Natural killer cell (primary cell): ENCODE measurements around the gene SLC49A3. TPM values are rescaled to one million over a fixed set of nuclear protein-coding genes. Genes with fewer than 3 reads are reported as not detected.

ENCODE experiments used
- ATAC-seq, 3 donors: fragments of 150-1000 bp in 2 of 3; fragments of 200-7000 bp in 1 of 3; cut with Tn5 transposase; 1 replicate in 1 of 3; 2 replicates in 2 of 3; pipeline ENCODE4 v1.10.0; 2021; ENCODE audit warnings: mild to moderate bottlenecking in 2 of 3, moderate library complexity in 2 of 3
- DNase-seq, 2 donors: peaks; one replicate each; pipeline versions ENCODE4 v3.0.0 to v3.0.0-alpha.2; 2013 to 2021; ENCODE audit warnings: mixed read lengths in 1 of 2
- H3K27ac ChIP-seq: one replicate; pipeline ENCODE4 v1.5.1; 2013; ENCODE audit warnings: mild to moderate bottlenecking, low read length
- H3K27me3 ChIP-seq: one replicate; pipeline ENCODE4 v1.6.1; 2013; ENCODE audit warnings: low read length; ENCODE audit not compliant: control insufficient read depth, insufficient read depth
- H3K36me3 ChIP-seq: one replicate; pipeline ENCODE4 v1.6.1; 2013; ENCODE audit warnings: low read length; ENCODE audit not compliant: control insufficient read depth, insufficient read depth
- H3K4me1 ChIP-seq: one replicate; pipeline ENCODE4 v1.6.1; 2013; ENCODE audit warnings: low read length; ENCODE audit not compliant: control insufficient read depth, insufficient read depth
- H3K4me3 ChIP-seq: one replicate; pipeline ENCODE4 v1.5.1; 2013; ENCODE audit warnings: low read length
- H3K9me3 ChIP-seq: one replicate; pipeline ENCODE4 v1.6.1; 2013; ENCODE audit warnings: low read length; ENCODE audit not compliant: control insufficient read depth, insufficient read depth
- H3K27ac Mint-ChIP-seq, 2 donors: one replicate each; pipeline ENCODE4 v1.8.0; 2022; ENCODE audit warnings: mild to moderate bottlenecking in 2 of 2, mixed read lengths in 2 of 2, moderate library complexity in 1 of 2
- H3K27me3 Mint-ChIP-seq, 2 donors: one replicate each; pipeline ENCODE4 v1.8.0; 2022; ENCODE audit warnings: low read depth in 2 of 2, mixed read lengths in 2 of 2
- H3K36me3 Mint-ChIP-seq: one replicate; pipeline ENCODE4 v1.8.0; 2022; ENCODE audit warnings: mixed read lengths
- H3K4me1 Mint-ChIP-seq, 2 donors: one replicate each; pipeline ENCODE4 v1.8.0; 2022; ENCODE audit warnings: mixed read lengths in 2 of 2
- H3K4me3 Mint-ChIP-seq: one replicate; pipeline ENCODE4 v1.8.0; 2022; ENCODE audit warnings: mild to moderate bottlenecking, moderate library complexity, mixed read lengths
- H3K9me3 Mint-ChIP-seq, 2 donors: one replicate each; pipeline ENCODE4 v1.8.0; 2022; ENCODE audit warnings: mixed read lengths in 2 of 2
- CTCF ChIP-seq: fragments of 200-600 bp; IDR thresholded peaks from one replicate; pipeline ENCODE4 v1.8.0; 2022; ENCODE audit warnings: antibody characterized with exemption
- WGBS: methylation state at CpG from one replicate; pipeline ENCODE4 v1.1.7; 2013; ENCODE audit warnings: missing lambda C conversion rate; ENCODE audit not compliant: insufficient coverage; 5-methylcytosine and 5-hydroxymethylcytosine counted together
- intact Hi-C: fragments of 100-400 bp; cut with micrococcal nuclease; formaldehyde crosslinking; loops from one replicate; pipeline ENCODE4 v1.14.2; 2022
- total RNA-seq, 4 donors: library from RNA; stranded (reverse); fragments of 120-200 nt in 1 of 4; gene quantifications; one replicate each; pipeline versions ENCODE4 v1.2.3 to v1.2.4, GENCODE V29; 2013 to 2022

SLC49A3 gene
- total RNA-seq, 3 donors from 2014 or later (not counting 1 experiment from before 2014, with no cell fraction given) = 10.0 to 14.9 (median 10.4) TPM

GRCh38 chr4:663438-664428 lies 25.2 kb downstream of the SLC49A3 start:
- peak; percentile 89 to 94 (median 93) for ATAC-seq

GRCh38 chr4:663046-663437 lies 25.9 kb downstream of the SLC49A3 start:
- H3K4me1 Mint-ChIP-seq = peaks cover 5 to 20% of the 10 kb centered on the region in 2 donors
- DNase-seq (no peak), ATAC-seq (peak in 1 of 3 donors; percentile 2)
- H3K27ac ChIP-seq = peak overlapping the region; percentile 63
- intact Hi-C loops = no loop called here
- H3K9me3 ChIP-seq = no peaks in the 10 kb centered on the region
- H3K4me1 ChIP-seq = peaks cover 24% of the 10 kb centered on the region
- peaks cover 0 to 2% of the 10 kb centered on the region in 2 donors for H3K9me3 Mint-ChIP-seq
- TF ChIP-seq CTCF = no peak
- peak overlapping the region; percentile 89 for H3K4me3 Mint-ChIP-seq
- H3K36me3 ChIP-seq = no peaks in the 10 kb centered on the region
- H3K27me3 Mint-ChIP-seq = no peaks in the 10 kb centered on the region
- WGBS = 55% methylated on average over 20 of the region's 20 CpGs
- H3K27ac Mint-ChIP-seq = peak overlapping the region; percentile 73 to 89
- H3K36me3 Mint-ChIP-seq = no peaks in the 10 kb centered on the region
- H3K27me3 ChIP-seq = no peaks in the 10 kb centered on the region
- H3K4me3 ChIP-seq = peak overlapping the region; percentile 63

More at GRCh38 chr4:663438-664428, 25.2 kb downstream of the SLC49A3 start:
- H3K9me3 Mint-ChIP-seq = peaks cover 0 to 2% of the 10 kb centered on the region in 2 donors
- H3K4me3 Mint-ChIP-seq = peak overlapping the region; percentile 89
- DNase-seq = peak; percentile 76 to 83
- under 1% methylated on average over 80 of the region's 80 CpGs for WGBS
- H3K4me1 Mint-ChIP-seq = peaks cover 5 to 20% of the 10 kb centered on the region in 2 donors
- H3K36me3 Mint-ChIP-seq = no peaks in the 10 kb centered on the region
- no peak for TF ChIP-seq CTCF
- H3K9me3 ChIP-seq = no peaks in the 10 kb centered on the region
- peak overlapping the region; percentile 73 to 89 for H3K27ac Mint-ChIP-seq
- intact Hi-C loops = no loop called here
- no peaks in the 10 kb centered on the region for H3K27me3 Mint-ChIP-seq
- peaks cover 24% of the 10 kb centered on the region for H3K4me1 ChIP-seq
- peak overlapping the region; percentile 63 for H3K4me3 ChIP-seq
- no peaks in the 10 kb centered on the region for H3K36me3 ChIP-seq
- no peaks in the 10 kb centered on the region for H3K27me3 ChIP-seq
- H3K27ac ChIP-seq = peak overlapping the region; percentile 63

- Mint-ChIP-seq H3K27ac (peak overlapping the region; percentile 14 to 89), H3K9me3 (peaks cover 0 to 2% of the 10 kb centered on the region in 2 donors), H3K36me3 (no peaks in the 10 kb centered on the region), H3K4me3 (peak overlapping the region; percentile 89), H3K4me1 (peaks cover 5 to 20% of the 10 kb centered on the region in 2 donors), H3K27me3 (no peaks in the 10 kb centered on the region)
- intact Hi-C loops = no loop called here
- Histone ChIP-seq H3K27me3 (no peaks in the 10 kb centered on the region), H3K4me1 (peaks cover 24% of the 10 kb centered on the region), H3K27ac (no peak overlapping the region), H3K36me3 (no peaks in the 10 kb centered on the region), H3K4me3 (no peak overlapping the region), H3K9me3 (no peaks in the 10 kb centered on the region)
- ATAC-seq (no peak), DNase-seq (no peak)
- no peak for TF ChIP-seq CTCF
- 97% methylated on average over 42 of the region's 42 CpGs for WGBS
Measured at GRCh38 chr4:661881-662761, 26.8 kb downstream of the SLC49A3 start.
